ENCODE data around the gene SHC2.

SHC2 gene

DNA sequence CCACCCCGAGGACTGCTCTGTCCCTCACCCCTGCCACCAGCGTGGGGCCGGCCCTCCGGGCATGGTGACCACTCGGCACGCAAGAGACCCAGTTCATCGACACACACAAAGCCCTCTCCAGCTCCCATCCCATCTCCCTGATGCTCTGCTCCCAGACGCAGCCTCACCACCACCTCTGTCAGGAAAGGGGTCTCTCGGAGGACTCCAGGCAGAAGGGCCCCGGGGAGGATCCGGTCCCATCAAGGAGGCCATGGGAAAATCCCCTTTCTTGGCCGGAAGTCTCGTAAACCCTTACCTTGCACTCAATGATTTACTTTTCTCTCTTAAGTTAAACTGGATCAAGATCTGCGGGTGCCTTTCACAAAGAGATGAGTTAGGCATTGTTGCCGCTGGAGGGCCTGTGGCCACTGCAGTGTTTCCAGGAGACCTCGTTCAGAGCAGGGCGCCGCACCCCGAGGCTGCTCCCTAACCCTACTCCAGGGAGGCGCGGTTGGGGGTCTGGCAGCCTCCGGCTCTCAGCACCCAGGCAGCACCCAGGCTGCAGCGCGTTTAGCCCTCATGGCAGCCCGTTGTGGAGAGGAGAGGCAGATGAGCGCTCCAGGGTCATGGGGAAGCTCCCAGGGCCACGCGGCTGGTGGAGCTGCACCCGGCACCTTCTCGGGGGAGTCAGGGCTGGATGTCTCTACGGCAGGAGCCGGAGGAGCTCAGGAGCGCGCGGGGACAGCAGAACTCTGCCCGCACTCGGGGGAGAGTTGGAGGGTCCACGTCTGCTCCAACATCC lies 82.8 kb downstream of the SHC2 start:
- Histone ChIP-seq H3F3A (ENCODE audit: insufficient read depth, low read length) (no peaks in the 10 kb centered on the region), H3K9me2 (ENCODE audit: low read depth, low read length) (no peaks in the 10 kb centered on the region), H3K4me2 (ENCODE audit: low read length) (no peak overlapping the region), H3K4me3 (ENCODE audit: low read depth, low read length, poor library complexity, severe bottlenecking) (no peak overlapping the region), H3K27ac (ENCODE audit: low read depth, low read length, poor library complexity, severe bottlenecking) (no peak overlapping the region), H2AFZ (ENCODE audit: low read length) (no peak overlapping the region), H4K20me1 (ENCODE audit: insufficient read depth, low read length) (no peaks in the 10 kb centered on the region), H3K79me2 (ENCODE audit: insufficient read depth, low read length) (no peaks in the 10 kb centered on the region), H3K9me3 (ENCODE audit: low read length) (no peaks in the 10 kb centered on the region), H3K27me3 (ENCODE audit: insufficient read depth, low read length) (no peaks in the 10 kb centered on the region), H3K9ac (ENCODE audit: low read length) (no peak overlapping the region), H3K4me1 (ENCODE audit: insufficient read depth, low read length, severe bottlenecking) (peaks cover 6% of the 10 kb centered on the region), H3K36me3 (ENCODE audit: insufficient read depth, low read length) (no peaks in the 10 kb centered on the region)
- no peak for TF ChIP-seq EZH2 (IDR thresholded peaks at IDR 0.05; ENCODE audit: borderline replicate concordance, low read length)
- no peak for TF ChIP-seq CTCF (IDR thresholded peaks at IDR 0.05; ENCODE audit: low read length)

DNA sequence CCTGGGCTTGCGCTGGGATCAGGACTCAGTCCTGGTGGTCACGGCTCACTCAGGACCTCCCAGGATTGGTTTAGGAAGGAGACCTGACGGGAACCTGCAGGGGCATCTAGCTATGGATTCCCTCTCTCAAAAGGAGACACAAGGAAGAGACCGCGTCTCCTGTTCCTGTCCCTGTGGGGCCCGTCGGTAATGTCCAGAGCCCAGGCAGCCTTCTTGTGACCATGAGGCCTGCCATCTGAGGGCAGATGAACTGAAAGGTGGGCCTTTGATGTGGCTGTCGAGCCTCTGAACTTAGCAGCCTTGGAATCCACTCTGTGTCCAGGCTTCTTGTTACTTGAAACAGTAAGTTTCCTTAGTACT lies 84.7 kb downstream of the SHC2 start:
- H3K4me2 ChIP-seq (ENCODE audit: low read length): no peak overlapping the region
- H3K27ac ChIP-seq (ENCODE audit: low read depth, low read length, poor library complexity, severe bottlenecking): no peak overlapping the region
- no peak for TF ChIP-seq CTCF (IDR thresholded peaks at IDR 0.05; ENCODE audit: low read length)
- no peak for TF ChIP-seq EZH2 (IDR thresholded peaks at IDR 0.05; ENCODE audit: borderline replicate concordance, low read length)
- H3K27me3 ChIP-seq (ENCODE audit: insufficient read depth, low read length): no peaks in the 10 kb centered on the region
- peaks cover 7% of the 10 kb centered on the region for H3K4me1 ChIP-seq (ENCODE audit: insufficient read depth, low read length, severe bottlenecking)
- H3K4me3 ChIP-seq (ENCODE audit: low read depth, low read length, poor library complexity, severe bottlenecking): no peak overlapping the region
- no peaks in the 10 kb centered on the region for H4K20me1 ChIP-seq (ENCODE audit: insufficient read depth, low read length)
- no peak overlapping the region for H2AFZ ChIP-seq (ENCODE audit: low read length)
- H3K9ac ChIP-seq (ENCODE audit: low read length): no peak overlapping the region
- no peaks in the 10 kb centered on the region for H3F3A ChIP-seq (ENCODE audit: insufficient read depth, low read length)
- no peaks in the 10 kb centered on the region for H3K36me3 ChIP-seq (ENCODE audit: insufficient read depth, low read length)
- no peaks in the 10 kb centered on the region for H3K9me2 ChIP-seq (ENCODE audit: low read depth, low read length)
- no peaks in the 10 kb centered on the region for H3K9me3 ChIP-seq (ENCODE audit: low read length)
- no peaks in the 10 kb centered on the region for H3K79me2 ChIP-seq (ENCODE audit: insufficient read depth, low read length)

DNA sequence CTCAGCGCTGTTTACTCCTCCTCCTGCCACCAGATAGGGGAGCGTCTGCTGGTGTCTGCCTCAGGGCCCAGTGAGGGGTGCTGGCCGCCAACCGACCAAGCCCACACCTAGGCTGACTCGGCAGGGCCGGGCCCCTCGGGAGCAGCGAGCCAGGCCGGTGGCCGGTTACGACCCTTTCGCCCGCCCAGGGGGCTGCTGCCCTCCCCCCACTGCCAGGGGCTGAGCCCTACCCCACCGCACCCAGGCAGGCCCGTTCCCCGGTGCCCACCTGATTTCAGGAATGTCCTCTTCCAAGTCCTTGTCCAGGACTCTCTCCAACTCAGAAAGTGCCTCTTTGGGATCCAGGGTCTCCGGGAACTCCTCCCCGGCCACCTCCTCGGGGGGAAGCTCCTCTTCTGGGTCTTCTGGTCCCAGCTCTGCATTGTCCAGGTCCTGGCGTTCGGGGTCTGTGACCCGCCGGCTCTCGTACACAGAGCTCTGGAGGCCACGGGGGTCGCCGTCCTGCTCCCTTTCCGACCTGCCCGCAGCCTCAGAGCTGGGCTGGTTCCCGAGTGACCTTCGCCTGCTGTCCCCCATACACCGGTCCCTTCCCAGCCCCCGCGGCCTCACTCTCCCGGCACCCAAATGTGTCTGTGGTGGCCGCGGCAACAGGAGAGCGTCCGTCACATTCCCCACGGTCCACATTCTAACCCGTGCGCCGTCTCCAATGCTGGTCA lies 85.3 kb downstream of the SHC2 start:
- H3F3A ChIP-seq (ENCODE audit: insufficient read depth, low read length): no peaks in the 10 kb centered on the region
- no peaks in the 10 kb centered on the region for H3K9me3 ChIP-seq (ENCODE audit: low read length)
- H3K27me3 ChIP-seq (ENCODE audit: insufficient read depth, low read length): no peaks in the 10 kb centered on the region; the same call in 1 of the 2 replicates
- H3K79me2 ChIP-seq (ENCODE audit: insufficient read depth, low read length): no peaks in the 10 kb centered on the region
- H3K4me2 ChIP-seq (ENCODE audit: low read length): no peak overlapping the region
- TF ChIP-seq EZH2 (IDR thresholded peaks at IDR 0.05; ENCODE audit: borderline replicate concordance, low read length) (no peak), CTCF (IDR thresholded peaks at IDR 0.05; ENCODE audit: low read length) (no peak)
- H3K4me3 ChIP-seq (ENCODE audit: low read depth, low read length, poor library complexity, severe bottlenecking): no peak overlapping the region
- no peaks in the 10 kb centered on the region for H4K20me1 ChIP-seq (ENCODE audit: insufficient read depth, low read length)
- H3K9ac ChIP-seq (ENCODE audit: low read length): no peak overlapping the region
- H3K36me3 ChIP-seq (ENCODE audit: insufficient read depth, low read length): no peaks in the 10 kb centered on the region
- H3K4me1 ChIP-seq (ENCODE audit: insufficient read depth, low read length, severe bottlenecking): peaks cover 7% of the 10 kb centered on the region
- H2AFZ ChIP-seq (ENCODE audit: low read length): no peak overlapping the region
- H3K9me2 ChIP-seq (ENCODE audit: low read depth, low read length): no peaks in the 10 kb centered on the region
- H3K27ac ChIP-seq (ENCODE audit: low read depth, low read length, poor library complexity, severe bottlenecking): no peak overlapping the region
